Gastroesophageal sphincter (tissue), 3 donors: Measurements from ENCODE around the gene DIPK2B.

Source experiments
- CTCF ChIP-seq, 4 experiments: fragments of 200-600 bp in 2 of 4; fragments of 450-650 bp in 2 of 4; sonication (generic) in 1 of 4; IDR thresholded peaks; one replicate each; pipeline ENCODE4 v1.5.1; 2017 to 2019; ENCODE audit warnings: antibody characterized with exemption in 4 of 4, mild to moderate bottlenecking in 2 of 4, moderate library complexity in 2 of 4
- POLR2A ChIP-seq, 2 donors: fragments of 450-650 bp; IDR thresholded peaks; one replicate each; pipeline ENCODE4 v1.6.1; 2017; ENCODE audit warnings: antibody characterized with exemption in 2 of 2, mild to moderate bottlenecking in 2 of 2, moderate library complexity in 1 of 2

- TF ChIP-seq POLR2A (IDR thresholded peaks at IDR 0.05): no peak
- TF ChIP-seq CTCF (IDR thresholded peaks at IDR 0.05): no peak
These were observed 39.6 kb upstream of the DIPK2B start for GRCh38 chrX:45240301-45240700.
